Prostate gland (tissue), 2 donors: ENCODE results near the gene FHL2. TPM values are rescaled to one million over a fixed set of nuclear protein-coding genes. Genes with fewer than 3 reads are reported as not detected.

ENCODE experiments used
- DNase-seq: peaks from one replicate; pipeline ENCODE4 v3.0.0-alpha.2; 2019; ENCODE audit warnings: low spot score
- H3K27ac ChIP-seq, 2 donors: fragments of 200-600 bp; sonication (generic); 2 replicates each; pipeline ENCODE4 v1.5.1; 2017 to 2019
- H3K27me3 ChIP-seq: fragments of 200-600 bp; sonication (generic); replicated peaks from 2 replicates; pipeline ENCODE4 v1.5.1; 2019; ENCODE audit not compliant: insufficient read depth
- H3K36me3 ChIP-seq, 2 donors: fragments of 200-600 bp; sonication (generic); 1 replicate in 1 of 2; 2 replicates in 1 of 2; pipeline versions ENCODE4 v1.5.1 to v1.8.1; 2017 to 2019
- H3K4me1 ChIP-seq: fragments of 200-600 bp; sonication (generic); replicated peaks from 2 replicates; pipeline ENCODE4 v1.5.1; 2019
- H3K4me3 ChIP-seq, 2 donors: fragments of 200-600 bp; sonication (generic); 2 replicates each; pipeline ENCODE4 v1.5.1; 2017 to 2019
- H3K9me3 ChIP-seq: fragments of 200-600 bp; sonication (generic); 2 replicates; pipeline ENCODE4 v1.5.1; 2017
- CTCF ChIP-seq, 4 experiments: fragments of 200-600 bp in 2 of 4; fragments of 450-650 bp in 2 of 4; sonication (generic) in 2 of 4; IDR thresholded peaks; 1 replicate in 3 of 4; 2 replicates in 1 of 4; pipeline ENCODE4 v1.5.1; 2016 to 2019; ENCODE audit warnings: antibody characterized with exemption in 4 of 4, mild to moderate bottlenecking in 2 of 4, moderate library complexity in 2 of 4
- POLR2A ChIP-seq: fragments of 450-650 bp; IDR thresholded peaks from one replicate; pipeline ENCODE4 v1.6.1; 2016; ENCODE audit warnings: antibody characterized with exemption, mild to moderate bottlenecking
- POLR2AphosphoS5 ChIP-seq: sonication (generic); formaldehyde crosslinking; IDR thresholded peaks from one replicate; pipeline ENCODE4 v1.6.1; 2017; ENCODE audit warnings: antibody characterized with exemption
- WGBS: methylation state at CpG from one replicate; pipeline ENCODE4 v1.1.5; 2018; 5-methylcytosine and 5-hydroxymethylcytosine counted together
- intact Hi-C: fragments of 100-400 bp; cut with DNase I; formaldehyde crosslinking; loops from one replicate; pipeline ENCODE4 v1.14.2; 2022
- total RNA-seq, 2 donors: library from RNA; depleted of rRNA; stranded (reverse); fragments of >200 nt; gene quantifications; one replicate each; pipeline ENCODE4 v1.1.0, GENCODE V29; 2016

Gene FHL2
- total RNA-seq, 2 donors from 2014 or later = 132 to 250 TPM

- H3K4me1 ChIP-seq = peaks cover 5% of the 10 kb centered on the region
- no peak for DNase-seq
- no peaks in the 10 kb centered on the region for H3K9me3 ChIP-seq
- H3K4me3 ChIP-seq = no peak overlapping the region
- no peaks in the 10 kb centered on the region for H3K27me3 ChIP-seq
- H3K27ac ChIP-seq = peak overlapping the region; percentile 27 to 38
- intact Hi-C loops = no loop called here
- TF ChIP-seq POLR2AphosphoS5 (peak; percentile 43), POLR2A (no peak)
- no peaks in the 10 kb centered on the region for H3K36me3 ChIP-seq
- 94% methylated on average over 5 of the region's 5 CpGs for WGBS
These were observed 7.7 kb downstream of the FHL2 start for GRCh38 chr2:105391058-105391627.

- Histone ChIP-seq H3K27ac (peak overlapping the region; percentile 38), H3K4me3 (no peak overlapping the region), H3K4me1 (peaks cover 5% of the 10 kb centered on the region), H3K27me3 (no peaks in the 10 kb centered on the region), H3K36me3 (no peaks in the 10 kb centered on the region), H3K9me3 (no peaks in the 10 kb centered on the region)
- TF ChIP-seq CTCF (IDR thresholded peaks at IDR 0.05) (no peak), POLR2AphosphoS5 (no peak), POLR2A (no peak)
- intact Hi-C loops = no loop called here
- DNase-seq = no peak
These were observed 8.4 kb downstream of the FHL2 start for GRCh38 chr2:105390454-105390853.

GRCh38 chr2:105388971-105389381, 9.9 kb downstream of the FHL2 start:
- 13% methylated on average over 8 of the region's 8 CpGs for WGBS
- TF ChIP-seq POLR2A (no peak), POLR2AphosphoS5 (peak; percentile 81)
- H3K27me3 ChIP-seq = no peaks in the 10 kb centered on the region
- no peak overlapping the region for H3K4me3 ChIP-seq
- no peaks in the 10 kb centered on the region for H3K9me3 ChIP-seq
- intact Hi-C loops = no loop called here
- H3K27ac ChIP-seq = peak overlapping the region; percentile 38 to 50
- peaks cover 5% of the 10 kb centered on the region for H3K4me1 ChIP-seq
- no peak for DNase-seq
- no peaks in the 10 kb centered on the region for H3K36me3 ChIP-seq

GRCh38 chr2:105387225-105387624, 11.6 kb downstream of the FHL2 start:
- Histone ChIP-seq H3K36me3 (no peaks in the 10 kb centered on the region), H3K9me3 (no peaks in the 10 kb centered on the region), H3K27ac (peak overlapping the region in 1 of 2 donors; percentile 38), H3K27me3 (no peaks in the 10 kb centered on the region), H3K4me3 (no peak overlapping the region), H3K4me1 (no peaks in the 10 kb centered on the region)
- no peak for DNase-seq
- no peak for TF ChIP-seq CTCF (IDR thresholded peaks at IDR 0.05)
- no peak for TF ChIP-seq POLR2A
- no peak for TF ChIP-seq POLR2AphosphoS5
- intact Hi-C loops = no loop called here
- 85% methylated on average over 4 of the region's 4 CpGs for WGBS

GRCh38 chr2:105385731-105386540, 12.9 kb downstream of the FHL2 start:
- Histone ChIP-seq H3K4me1 (no peaks in the 10 kb centered on the region), H3K4me3 (no peak overlapping the region), H3K27ac (peak overlapping the region; percentile 9 to 59), H3K27me3 (no peaks in the 10 kb centered on the region), H3K9me3 (no peaks in the 10 kb centered on the region), H3K36me3 (no peaks in the 10 kb centered on the region)
- DNase-seq = no peak
- TF ChIP-seq POLR2AphosphoS5 = peak; percentile 85
- TF ChIP-seq CTCF (IDR thresholded peaks at IDR 0.05) = no peak
- TF ChIP-seq POLR2A = no peak
- intact Hi-C loops = no loop called here
- 91% methylated on average over 20 of the region's 20 CpGs for whole genome bisulfite sequencing
